OCI-LY7 (cell line): ENCODE data around the gene CHD9. TPM values are rescaled to one million over a fixed set of nuclear protein-coding genes. Genes with fewer than 3 reads are reported as not detected.
"Not testable (repeated sequence)": the region's sequence is repeated elsewhere in the genome, so short reads cannot be mapped to it uniquely, and the experiment has no call there.

ENCODE experiments used
- BruUV-seq: library from RNA; stranded (reverse); fragments of 400-500 nt; replicated peaks from 2 replicates; lab custom pipeline; 2021; lab: Mats Ljungman, UMichigan
- CTCF ChIA-PET: fragments of 300-600 bp; sonication (Branson Sonifier 250); formaldehyde crosslinking; loops from one replicate; lab custom pipeline; 2022; ENCODE audit warnings: antibody characterized with exemption; ENCODE audit not compliant: unreplicated experiment; lab: Charles Lee
- POLR2A ChIA-PET: fragments of 300-600 bp; sonication (Branson Sonifier 250); formaldehyde crosslinking; loops from one replicate; lab custom pipeline; 2022; ENCODE audit warnings: antibody characterized with exemption; lab: Charles Lee
- DNase-seq: peaks from one replicate; pipeline ENCODE4 v3.0.0-alpha.2; 2015; ENCODE audit warnings: low spot score
- H2AFZ ChIP-seq: fragments of 200-600 bp; sonication (generic), shearing (Covaris generic); 2 replicates; pipeline ENCODE4 v1.6.1; 2014; ENCODE audit warnings: mild to moderate bottlenecking, antibody characterized with exemption, low read length, moderate library complexity
- H3K27ac ChIP-seq: fragments of 200-600 bp; sonication (generic); 2 replicates; pipeline ENCODE4 v1.5.1; 2014; ENCODE audit warnings: mixed run types, low read depth, mild to moderate bottlenecking, moderate library complexity, low read length, inconsistent platforms; ENCODE audit not compliant: poor library complexity, severe bottlenecking
- H3K36me3 ChIP-seq: fragments of 200-600 bp; sonication (generic); 2 replicates; pipeline ENCODE4 v1.6.1; 2014; ENCODE audit warnings: mild to moderate bottlenecking, antibody characterized with exemption, low read length, moderate library complexity, mixed read lengths; ENCODE audit not compliant: insufficient read depth
- H3K4me1 ChIP-seq: fragments of 200-600 bp; sonication (generic); 2 replicates; pipeline ENCODE4 v1.5.1; 2014; ENCODE audit warnings: mild to moderate bottlenecking, low read length; ENCODE audit not compliant: insufficient read depth, poor library complexity, severe bottlenecking
- H3K4me2 ChIP-seq: fragments of 200-600 bp; sonication (generic); 2 replicates; pipeline ENCODE4 v1.6.1; 2014; ENCODE audit warnings: mild to moderate bottlenecking, low read length
- H3K4me3 ChIP-seq: fragments of 200-600 bp; sonication (generic); 2 replicates; pipeline ENCODE4 v1.5.1; 2014; ENCODE audit warnings: mild to moderate bottlenecking, low read depth, low read length; ENCODE audit not compliant: poor library complexity, severe bottlenecking
- H3K79me2 ChIP-seq: fragments of 200-600 bp; sonication (generic); 2 replicates; pipeline ENCODE4 v1.6.1; 2016; ENCODE audit warnings: low read depth, mild to moderate bottlenecking, low read length, moderate library complexity, mixed read lengths; ENCODE audit not compliant: insufficient read depth
- H3K9me2 ChIP-seq: fragments of 200-600 bp; sonication (generic); 2 replicates; pipeline ENCODE4 v1.6.1; 2016; ENCODE audit warnings: mild to moderate bottlenecking, low read length, mixed read lengths; ENCODE audit not compliant: insufficient read depth
- H3K9me3 ChIP-seq: fragments of 200-600 bp; sonication (generic); 2 replicates; pipeline ENCODE4 v1.6.1; 2014; ENCODE audit warnings: mild to moderate bottlenecking, mixed run types, low read length, mixed read lengths
- H4K20me1 ChIP-seq: fragments of 200-600 bp; sonication (generic); 2 replicates; pipeline ENCODE4 v1.6.1; 2014; ENCODE audit warnings: mild to moderate bottlenecking, antibody characterized with exemption, low read length, moderate library complexity, mixed read lengths; ENCODE audit not compliant: insufficient read depth
- CTCF ChIP-seq: fragments of 200-600 bp; sonication (generic); conservative IDR thresholded peaks from 2 replicates; pipeline ENCODE4 v1.5.1; 2014; ENCODE audit warnings: mild to moderate bottlenecking, antibody characterized with exemption, low read length, moderate library complexity, mixed read lengths
- EZH2phosphoT487 ChIP-seq: fragments of 200-600 bp; sonication (generic); IDR thresholded peaks from 2 replicates; pipeline ENCODE4 v1.6.1; 2018; ENCODE audit warnings: low read depth, borderline replicate concordance, mild to moderate bottlenecking, mixed run types, antibody characterized with exemption, low read length, moderate library complexity, mixed read lengths
- intact Hi-C: fragments of 100-400 bp; cut with micrococcal nuclease; formaldehyde crosslinking; loops from one replicate; pipeline ENCODE4 v1.10.0; 2022; ENCODE audit not compliant: unreplicated experiment
- total RNA-seq, 2 experiments: library from RNA; depleted of rRNA in 1 of 2; stranded (reverse); fragments of >200 nt in 1 of 2; shearing (Covaris generic) in 1 of 2; gene quantifications; 2 replicates each; pipeline ENCODE4 v1.2.3, GENCODE V29; 2014 to 2022

Gene CHD9
- total RNA-seq, 2 experiments from 2014 or later, result 52.6 to 85.9 TPM

- H3K4me2 ChIP-seq, result no peak overlapping the region
- CTCF ChIA-PET, result no interaction called here
- intact Hi-C loops, result no loop called here
These were observed 20.5 kb upstream of the CHD9 start for GRCh38 chr16:53034306-53034705.

GRCh38 chr16:53035176-53035942 lies 19.4 kb upstream of the CHD9 start:
- H3K4me2 ChIP-seq, result no peak overlapping the region
- H3K27ac ChIP-seq, result no peak overlapping the region
- no peaks in the 10 kb centered on the region for H3K4me1 ChIP-seq
- no peaks in the 10 kb centered on the region for H3K36me3 ChIP-seq
- no peak overlapping the region for H3K4me3 ChIP-seq
- H2AFZ ChIP-seq, result no peak overlapping the region
- H4K20me1 ChIP-seq, result no peaks in the 10 kb centered on the region
- H3K9me3 ChIP-seq, result no peaks in the 10 kb centered on the region
- POLR2A ChIA-PET, result no interaction called here
- BruUV-seq, result no TSS peak
- H3K9me2 ChIP-seq, result no peaks in the 10 kb centered on the region
- CTCF ChIA-PET, result no interaction called here
- TF ChIP-seq EZH2phosphoT487 (no peak), CTCF (no peak)
- no peaks in the 10 kb centered on the region for H3K79me2 ChIP-seq
- intact Hi-C loops, result no loop called here
- DNase-seq, result no peak

More at GRCh38 chr16:53034306-53034705, 20.5 kb upstream of the CHD9 start:
- Histone ChIP-seq H3K36me3 (no peaks in the 10 kb centered on the region), H3K9me3 (no peaks in the 10 kb centered on the region), H4K20me1 (no peaks in the 10 kb centered on the region), H3K4me1 (no peaks in the 10 kb centered on the region), H3K4me3 (no peak overlapping the region), H3K79me2 (no peaks in the 10 kb centered on the region), H3K9me2 (no peaks in the 10 kb centered on the region), H2AFZ (no peak overlapping the region), H3K27ac (no peak overlapping the region)
- no peak for TF ChIP-seq EZH2phosphoT487
- no peak for TF ChIP-seq CTCF
- no peak for DNase-seq
- POLR2A ChIA-PET, result no interaction called here
- BruUV-seq, result no TSS peak

- ChIA-PET POLR2A (no interaction called here), CTCF (no interaction called here)
- no peaks in the 10 kb centered on the region for H4K20me1 ChIP-seq
- no peak for DNase-seq
- no TSS peak for BruUV-seq
- intact Hi-C loops, result no loop called here
- no peaks in the 10 kb centered on the region for H3K9me3 ChIP-seq
- no peaks in the 10 kb centered on the region for H3K9me2 ChIP-seq
- H3K36me3 ChIP-seq, result no peaks in the 10 kb centered on the region
- no peak overlapping the region for H3K27ac ChIP-seq
- H3K4me2 ChIP-seq, result no peak overlapping the region
- no peaks in the 10 kb centered on the region for H3K4me1 ChIP-seq
- no peak overlapping the region for H3K4me3 ChIP-seq
- no peaks in the 10 kb centered on the region for H3K79me2 ChIP-seq
- TF ChIP-seq CTCF (no peak), EZH2phosphoT487 (no peak)
- H2AFZ ChIP-seq, result no peak overlapping the region
These were observed 18.7 kb upstream of the CHD9 start for GRCh38 chr16:53036066-53036465.

- H3K9me2 ChIP-seq, intact Hi-C loops, H3K9me3 ChIP-seq, H3K36me3 ChIP-seq, CTCF ChIA-PET, POLR2A ChIA-PET, H3K4me2 ChIP-seq, H3K27ac ChIP-seq, H4K20me1 ChIP-seq, BruUV-seq, H3K4me3 ChIP-seq, H2AFZ ChIP-seq, H3K4me1 ChIP-seq, DNase-seq, H3K79me2 ChIP-seq: not testable (repeated sequence)
These were observed 18.1 kb upstream of the CHD9 start for GRCh38 chr16:53036711-53037110.
